HepG2 (cell line): Measurements from ENCODE around the gene HIRA.

ENCODE experiments used
- ATF2 ChIP-seq: sonication (generic); formaldehyde crosslinking; IDR thresholded peaks from 2 replicates; pipeline ENCODE4 v1.4.0; 2020; ENCODE audit warnings: missing genetic modification reagents
- CTCF ChIP-seq: sonication (generic); formaldehyde crosslinking; IDR thresholded peaks from 2 replicates; pipeline ENCODE4 v1.5.0; 2020; ENCODE audit warnings: mild to moderate bottlenecking, missing genetic modification reagents, moderate library complexity
- EP300 ChIP-seq, 3 experiments: sonication (generic) in 1 of 3; formaldehyde crosslinking in 1 of 3; IDR thresholded peaks; 2 replicates each; pipeline versions ENCODE4 v1.5.1 to v1.6.1; 2011 to 2020; ENCODE audit warnings: low read depth in 2 of 3, low read length in 2 of 3, borderline replicate concordance in 1 of 3, improper control_type of control experiment in 1 of 3, mild to moderate bottlenecking in 1 of 3, missing genetic modification reagents in 1 of 3, moderate library complexity in 1 of 3
- HCFC1 ChIP-seq: fragments of 150-350 bp; IDR thresholded peaks from 2 replicates; pipeline ENCODE4 v1.6.1; 2014; ENCODE audit warnings: low read depth, low read length
- HOXA7 ChIP-seq: sonication (generic); formaldehyde crosslinking; IDR thresholded peaks from 2 replicates; pipeline ENCODE4 v1.8.1; 2022; ENCODE audit warnings: mild to moderate bottlenecking, missing genetic modification reagents, moderate library complexity
- MAFG ChIP-seq: sonication (generic); formaldehyde crosslinking; IDR thresholded peaks from 2 replicates; pipeline ENCODE4 v1.5.1; 2020; ENCODE audit warnings: mild to moderate bottlenecking, missing genetic modification reagents
- MAZ ChIP-seq, 2 experiments: sonication (generic) in 1 of 2; formaldehyde crosslinking in 1 of 2; IDR thresholded peaks; 2 replicates each; pipeline versions ENCODE4 v1.5.0 to v1.6.1; 2012 to 2020; ENCODE audit warnings: low read depth in 2 of 2, mild to moderate bottlenecking in 2 of 2, borderline replicate concordance in 1 of 2, improper control_type of control experiment in 1 of 2, low read length in 1 of 2, missing genetic modification reagents in 1 of 2, moderate library complexity in 1 of 2
- PATZ1 ChIP-seq: sonication (generic); formaldehyde crosslinking; IDR thresholded peaks from 2 replicates; pipeline ENCODE4 v1.4.0; 2020; ENCODE audit warnings: missing genetic modification reagents
- REL ChIP-seq: sonication (generic); formaldehyde crosslinking; conservative IDR thresholded peaks from 2 replicates; pipeline ENCODE4 v1.8.0; 2022; ENCODE audit warnings: mild to moderate bottlenecking, missing genetic modification reagents, moderate library complexity
- RNF2 ChIP-seq: fragments of 450-650 bp; conservative IDR thresholded peaks from 2 replicates; pipeline ENCODE4 v1.6.1; 2016; ENCODE audit warnings: low read depth
- USF2 ChIP-seq, 2 experiments: sonication (generic) in 1 of 2; formaldehyde crosslinking in 1 of 2; IDR thresholded peaks; 2 replicates each; pipeline versions ENCODE4 v1.5.1 to v1.6.1; 2011 to 2020; ENCODE audit warnings: borderline replicate concordance in 1 of 2, low read depth in 1 of 2, low read length in 1 of 2, mild to moderate bottlenecking in 1 of 2, missing genetic modification reagents in 1 of 2, moderate library complexity in 1 of 2
- ZNF589 ChIP-seq: sonication (generic); formaldehyde crosslinking; conservative IDR thresholded peaks from 2 replicates; pipeline ENCODE4 v1.8.0; 2022; ENCODE audit warnings: mild to moderate bottlenecking, moderate library complexity, missing genetic modification reagents
- ZZZ3 ChIP-seq: sonication (generic); formaldehyde crosslinking; IDR thresholded peaks from 2 replicates; pipeline ENCODE4 v1.4.0; 2020; ENCODE audit warnings: missing genetic modification reagents, mild to moderate bottlenecking, borderline replicate concordance

GRCh38 chr22:19331975-19332374, 99.6 kb downstream of the HIRA start:
- TF ChIP-seq USF2 (IDR thresholded peaks at IDR 0.05; ENCODE audit: low read depth, low read length) (no peak), USF2 (CRISPR knock-in tag; IDR thresholded peaks at IDR 0.05; ENCODE audit: borderline replicate concordance) (no peak), HOXA7 (no peak), ATF2 (CRISPR knock-in tag) (no peak), MAFG (CRISPR knock-in tag) (no peak), RNF2 (no peak), REL (CRISPR knock-in tag) (no peak), PATZ1 (CRISPR knock-in tag) (no peak), ZZZ3 (no peak), EP300 (IDR thresholded peaks at IDR 0.05; ENCODE audit: low read depth in 2 of 2, low read length in 2 of 2) (no peak), EP300 (CRISPR knock-in tag; IDR thresholded peaks at IDR 0.05; ENCODE audit: borderline replicate concordance) (no peak), HCFC1 (no peak), CTCF (no peak), ZNF589 (CRISPR knock-in tag) (no peak), MAZ (IDR thresholded peaks at IDR 0.05; ENCODE audit: borderline replicate concordance, low read depth, low read length) (no peak), MAZ (CRISPR knock-in tag; IDR thresholded peaks at IDR 0.05; ENCODE audit: low read depth) (no peak)
